NCI-H2029 treated with DMSO at 0.1 percent for 48 hours (cell line): ENCODE results near the gene ZDHHC17.

Experiments
- DNase-seq: peaks from one replicate; lab custom pipeline; 2025; lab: John Stamatoyannopoulos, UW

The ZDHHC17 gene

GRCh38 chr12:76820888-76821482, 57.1 kb downstream of the ZDHHC17 start:
- DNase-seq: no peak

GRCh38 chr12:76830436-76830835, 66.5 kb downstream of the ZDHHC17 start:
- DNase-seq: no peak

GRCh38 chr12:76836633-76837032, 72.7 kb downstream of the ZDHHC17 start:
- no peak for DNase-seq

- no peak for DNase-seq
These were observed 83.3 kb downstream of the ZDHHC17 start for GRCh38 chr12:76847260-76847659.

- no peak for DNase-seq
These were observed 84.2 kb downstream of the ZDHHC17 start for GRCh38 chr12:76848132-76848531.

GRCh38 chr12:76852106-76852505, 88.2 kb downstream of the ZDHHC17 start:
- DNase-seq: no peak

- no peak for DNase-seq
These were observed 91.4 kb downstream of the ZDHHC17 start for GRCh38 chr12:76855271-76855670.

GRCh38 chr12:76856018-76856644, 92.2 kb downstream of the ZDHHC17 start:
- no peak for DNase-seq

- DNase-seq: no peak
These were observed 95.7 kb downstream of the ZDHHC17 start for GRCh38 chr12:76859611-76860010.

- DNase-seq: no peak
These were observed 96.3 kb downstream of the ZDHHC17 start for GRCh38 chr12:76860256-76860655.

- DNase-seq: no peak
These were observed 99.2 kb downstream of the ZDHHC17 start for GRCh38 chr12:76863005-76863670.

GRCh38 chr12:76863837-76864236, 99.9 kb downstream of the ZDHHC17 start:
- DNase-seq: no peak

- DNase-seq: no peak
These were observed 101.0 kb downstream of the ZDHHC17 start for GRCh38 chr12:76864791-76865400.

- DNase-seq: no peak
These were observed 102.2 kb downstream of the ZDHHC17 start for GRCh38 chr12:76866151-76866567.

- DNase-seq: no peak
These were observed 102.8 kb downstream of the ZDHHC17 start for GRCh38 chr12:76866726-76867125.

GRCh38 chr12:76871082-76871481, 107.2 kb downstream of the ZDHHC17 start:
- DNase-seq: no peak

- DNase-seq: no peak
These were observed 107.8 kb downstream of the ZDHHC17 start for GRCh38 chr12:76871742-76872141.

GRCh38 chr12:76872415-76872814, 108.5 kb downstream of the ZDHHC17 start:
- no peak for DNase-seq

GRCh38 chr12:76874027-76874426, 110.1 kb downstream of the ZDHHC17 start:
- DNase-seq: no peak

- no peak for DNase-seq
These were observed 110.7 kb downstream of the ZDHHC17 start for GRCh38 chr12:76874491-76875190.

GRCh38 chr12:76876696-76877229, 112.8 kb downstream of the ZDHHC17 start:
- DNase-seq: no peak
